DOHH2 (cell line): ENCODE measurements around the gene GALNTL6.

Experiments used
- H3F3A ChIP-seq: fragments of 200-600 bp; sonication (generic), shearing (Covaris generic); 2 replicates; pipeline ENCODE4 v1.6.0; 2016; ENCODE audit warnings: antibody characterized with exemption, mild to moderate bottlenecking; ENCODE audit not compliant: control insufficient read depth, insufficient read depth
- H3K27ac ChIP-seq: fragments of 200-600 bp; sonication (generic); 2 replicates; pipeline ENCODE4 v1.5.1; 2014; ENCODE audit warnings: low read depth, mild to moderate bottlenecking, low read length, moderate library complexity
- H3K27me3 ChIP-seq: fragments of 200-600 bp; sonication (generic); 2 replicates; pipeline ENCODE4 v1.6.1; 2014; ENCODE audit warnings: mild to moderate bottlenecking, low read length, mixed read lengths; ENCODE audit not compliant: control insufficient read depth
- H3K36me3 ChIP-seq: fragments of 200-600 bp; sonication (generic); 2 replicates; pipeline ENCODE4 v1.6.1; 2014; ENCODE audit warnings: mild to moderate bottlenecking, low read length, moderate library complexity, mixed read lengths; ENCODE audit not compliant: control insufficient read depth
- H3K4me1 ChIP-seq: fragments of 200-600 bp; sonication (generic); 2 replicates; pipeline ENCODE4 v1.6.1; 2014; ENCODE audit warnings: mild to moderate bottlenecking, low read length, mixed read lengths; ENCODE audit not compliant: control insufficient read depth
- H3K4me2 ChIP-seq: fragments of 200-600 bp; sonication (generic); 2 replicates; pipeline ENCODE4 v1.6.0; 2014; ENCODE audit warnings: mild to moderate bottlenecking, low read length, moderate library complexity
- H3K4me3 ChIP-seq: fragments of 200-600 bp; sonication (generic); 2 replicates; pipeline ENCODE4 v1.5.1; 2014; ENCODE audit warnings: mild to moderate bottlenecking, low read length, mixed read lengths
- H3K79me2 ChIP-seq: fragments of 200-600 bp; sonication (generic); 2 replicates; pipeline ENCODE4 v1.6.1; 2014; ENCODE audit warnings: mild to moderate bottlenecking, low read length, mixed read lengths; ENCODE audit not compliant: control insufficient read depth
- H3K9me2 ChIP-seq: fragments of 200-600 bp; sonication (generic); replicated peaks from 2 replicates; pipeline ENCODE4 v1.6.1; 2014; ENCODE audit warnings: mild to moderate bottlenecking, low read length, mixed read lengths; ENCODE audit not compliant: control insufficient read depth
- H3K9me3 ChIP-seq: fragments of 200-600 bp; sonication (generic); 2 replicates; pipeline ENCODE4 v1.6.1; 2014; ENCODE audit warnings: antibody characterized with exemption, low read length, mixed read lengths; ENCODE audit not compliant: control insufficient read depth, insufficient read depth
- H4K20me1 ChIP-seq: fragments of 200-600 bp; sonication (generic); 2 replicates; pipeline ENCODE4 v1.6.0; 2014; ENCODE audit warnings: low read depth, mild to moderate bottlenecking, antibody characterized with exemption, low read length, moderate library complexity; ENCODE audit not compliant: control insufficient read depth, insufficient read depth
- EZH2phosphoT487 ChIP-seq: fragments of 200-600 bp; sonication (generic); IDR thresholded peaks from 2 replicates; pipeline ENCODE4 v1.6.1; 2017; ENCODE audit warnings: borderline replicate concordance, mild to moderate bottlenecking, antibody characterized with exemption, low read length, moderate library complexity, mixed read lengths
- TF ChIP-seq, protein P1 (sequence below): fragments of 200-600 bp; sonication (generic); IDR thresholded peaks from one replicate; pipeline ENCODE4 v1.5.1; 2014; ENCODE audit warnings: antibody characterized with exemption, mild to moderate bottlenecking, low read depth, low read length; ENCODE audit not compliant: poor library complexity, severe bottlenecking

GALNTL6 gene

DNA sequence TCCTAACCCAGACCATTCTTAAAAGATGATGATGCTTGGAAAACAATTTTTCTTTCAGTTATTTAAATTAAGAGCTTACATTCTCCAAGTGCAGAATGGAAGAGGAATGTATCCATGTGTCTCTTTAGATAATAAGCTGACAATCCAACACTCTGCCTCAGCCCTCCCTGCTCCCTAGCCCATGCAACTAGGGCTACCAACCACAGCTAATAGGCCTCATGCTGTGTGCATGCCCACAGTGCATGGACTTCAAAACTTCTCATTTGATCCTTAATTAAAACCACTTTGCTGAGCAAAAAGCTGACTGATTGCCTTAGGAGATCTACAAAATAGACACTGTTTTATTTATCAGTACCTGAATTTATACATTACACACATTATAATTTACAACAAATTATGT lies 473.9 kb downstream of the GALNTL6 start:
- Histone ChIP-seq H3K4me1 (no peaks in the 10 kb centered on the region), H3K79me2 (no peaks in the 10 kb centered on the region), H3K4me3 (no peak overlapping the region), H3K9me3 (no peaks in the 10 kb centered on the region), H3F3A (no peaks in the 10 kb centered on the region), H3K4me2 (no peak overlapping the region), H4K20me1 (no peaks in the 10 kb centered on the region), H3K27me3 (no peaks in the 10 kb centered on the region), H3K27ac (no peak overlapping the region), H3K36me3 (no peaks in the 10 kb centered on the region), H3K9me2 (no peaks in the 10 kb centered on the region)
- TF ChIP-seq, protein P1, sequence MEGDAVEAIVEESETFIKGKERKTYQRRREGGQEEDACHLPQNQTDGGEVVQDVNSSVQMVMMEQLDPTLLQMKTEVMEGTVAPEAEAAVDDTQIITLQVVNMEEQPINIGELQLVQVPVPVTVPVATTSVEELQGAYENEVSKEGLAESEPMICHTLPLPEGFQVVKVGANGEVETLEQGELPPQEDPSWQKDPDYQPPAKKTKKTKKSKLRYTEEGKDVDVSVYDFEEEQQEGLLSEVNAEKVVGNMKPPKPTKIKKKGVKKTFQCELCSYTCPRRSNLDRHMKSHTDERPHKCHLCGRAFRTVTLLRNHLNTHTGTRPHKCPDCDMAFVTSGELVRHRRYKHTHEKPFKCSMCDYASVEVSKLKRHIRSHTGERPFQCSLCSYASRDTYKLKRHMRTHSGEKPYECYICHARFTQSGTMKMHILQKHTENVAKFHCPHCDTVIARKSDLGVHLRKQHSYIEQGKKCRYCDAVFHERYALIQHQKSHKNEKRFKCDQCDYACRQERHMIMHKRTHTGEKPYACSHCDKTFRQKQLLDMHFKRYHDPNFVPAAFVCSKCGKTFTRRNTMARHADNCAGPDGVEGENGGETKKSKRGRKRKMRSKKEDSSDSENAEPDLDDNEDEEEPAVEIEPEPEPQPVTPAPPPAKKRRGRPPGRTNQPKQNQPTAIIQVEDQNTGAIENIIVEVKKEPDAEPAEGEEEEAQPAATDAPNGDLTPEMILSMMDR, result no peak

DNA sequence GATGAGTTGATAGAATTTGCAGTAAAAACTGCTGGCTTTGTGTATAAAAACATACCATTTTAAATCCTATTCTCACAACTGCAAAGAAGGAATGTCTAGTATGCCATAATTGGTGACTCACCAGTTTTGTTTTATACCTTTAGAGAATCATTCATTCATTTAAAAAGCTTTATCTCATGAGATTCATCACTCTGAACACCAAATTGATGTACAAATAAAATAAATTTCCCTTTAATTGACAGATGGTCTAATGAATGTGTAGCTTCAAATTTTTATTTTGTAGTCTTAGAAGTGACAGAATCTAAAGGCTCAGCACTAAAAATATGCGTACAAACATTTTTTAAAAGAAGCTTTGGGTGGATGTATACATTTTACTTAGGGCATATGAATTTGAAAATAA lies 492.5 kb downstream of the GALNTL6 start:
- no peaks in the 10 kb centered on the region for H4K20me1 ChIP-seq
- H3K9me3 ChIP-seq, result no peaks in the 10 kb centered on the region
- no peak overlapping the region for H3K4me3 ChIP-seq
- no peak overlapping the region for H3K4me2 ChIP-seq
- H3K36me3 ChIP-seq, result no peaks in the 10 kb centered on the region
- H3K4me1 ChIP-seq, result no peaks in the 10 kb centered on the region
- TF ChIP-seq EZH2phosphoT487, result no peak
- TF ChIP-seq, protein P1, result no peak
- no peaks in the 10 kb centered on the region for H3K27me3 ChIP-seq
- no peak overlapping the region for H3K27ac ChIP-seq
- no peaks in the 10 kb centered on the region for H3K9me2 ChIP-seq
- H3K79me2 ChIP-seq, result no peaks in the 10 kb centered on the region
- H3F3A ChIP-seq, result no peaks in the 10 kb centered on the region

DNA sequence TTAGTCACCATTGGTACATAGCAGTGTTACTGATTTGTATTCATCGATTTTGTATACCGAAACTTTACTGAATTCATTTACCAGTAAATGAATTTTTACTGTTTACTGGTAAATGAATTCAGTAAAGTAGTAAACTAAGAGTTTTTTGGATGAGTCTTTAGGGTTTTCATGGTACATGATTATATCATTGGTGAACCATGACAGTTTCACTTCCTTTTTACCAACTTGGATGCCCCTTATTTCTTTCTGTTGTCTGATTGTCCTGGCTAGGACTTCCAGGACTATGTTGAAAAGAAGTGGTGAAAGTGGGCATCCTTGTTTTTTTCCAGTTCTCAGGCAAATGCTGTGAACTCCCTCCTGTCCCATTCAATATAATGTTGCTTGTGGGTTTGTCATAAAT lies 494.9 kb downstream of the GALNTL6 start:
- Histone ChIP-seq H3K9me3 (no peaks in the 10 kb centered on the region), H3K79me2 (no peaks in the 10 kb centered on the region), H3K4me3 (no peak overlapping the region), H3K4me1 (no peaks in the 10 kb centered on the region), H3F3A (no peaks in the 10 kb centered on the region), H3K4me2 (no peak overlapping the region), H3K9me2 (no peaks in the 10 kb centered on the region), H3K36me3 (no peaks in the 10 kb centered on the region), H3K27me3 (no peaks in the 10 kb centered on the region), H4K20me1 (no peaks in the 10 kb centered on the region), H3K27ac (no peak overlapping the region)
- TF ChIP-seq, protein P1, result no peak
- no peak for TF ChIP-seq EZH2phosphoT487

DNA sequence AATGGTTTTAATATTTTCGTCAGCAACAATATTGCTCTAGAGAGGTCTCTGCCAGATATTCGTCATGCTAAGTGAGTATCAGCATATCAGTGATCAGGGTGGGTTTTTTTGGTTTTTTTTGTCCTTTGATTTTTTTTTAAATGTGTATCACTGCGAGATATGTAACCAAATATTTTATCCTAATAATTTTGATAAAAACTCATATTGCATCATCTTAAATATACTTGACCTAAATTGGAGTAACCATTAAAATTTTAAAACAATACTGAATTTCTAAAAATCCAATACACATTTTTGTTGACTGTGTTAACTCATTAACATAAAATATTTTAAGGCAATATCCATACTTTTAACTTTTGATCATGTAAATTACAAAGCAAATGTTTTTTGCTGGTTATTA lies 498.5 kb downstream of the GALNTL6 start:
- H3K9me2 ChIP-seq, result no peaks in the 10 kb centered on the region
- no peaks in the 10 kb centered on the region for H4K20me1 ChIP-seq
- no peak for TF ChIP-seq EZH2phosphoT487
- TF ChIP-seq, protein P1, result no peak
- H3K27ac ChIP-seq, result no peak overlapping the region
- no peak overlapping the region for H3K4me3 ChIP-seq
- H3K4me1 ChIP-seq, result no peaks in the 10 kb centered on the region
- no peaks in the 10 kb centered on the region for H3K27me3 ChIP-seq
- H3K4me2 ChIP-seq, result no peak overlapping the region
- no peaks in the 10 kb centered on the region for H3K79me2 ChIP-seq
- H3K9me3 ChIP-seq, result no peaks in the 10 kb centered on the region
- H3F3A ChIP-seq, result no peaks in the 10 kb centered on the region
- H3K36me3 ChIP-seq, result no peaks in the 10 kb centered on the region
